Measurements from ENCODE around the gene FMO5.

- no peak for TF ChIP-seq CTCF (IDR thresholded peaks at IDR 0.05; ENCODE audit: borderline replicate concordance, extremely low read depth, low read length, poor library complexity, severe bottlenecking)
- TF ChIP-seq EZH2 (IDR thresholded peaks at IDR 0.05; ENCODE audit: borderline replicate concordance, low read depth, low read length, severe bottlenecking) = no peak
These were observed 21.9 kb upstream of the FMO5 start for GRCh38 chr1:147246910-147247655.

Measured in DND-41 (cell line).